ENCODE measurements around the gene CCDC24.

GRCh38 chr1:43963890-43964289 lies 27.5 kb upstream of the CCDC24 start:
- TF ChIP-seq CTCF (IDR thresholded peaks at IDR 0.05; ENCODE audit: low read depth, low read length, missing input control) (no peak), FOXA1 (IDR thresholded peaks at IDR 0.05) (no peak), RXRA (IDR thresholded peaks at IDR 0.05) (no peak), TAF1 (conservative IDR thresholded peaks at IDR 0.05) (no peak), YY1 (IDR thresholded peaks at IDR 0.05) (no peak), EGR1 (IDR thresholded peaks at IDR 0.05; ENCODE audit: low read depth in 2 of 2) (no peak), REST (IDR thresholded peaks at IDR 0.05) (no peak), JUND (IDR thresholded peaks at IDR 0.05) (no peak), RAD21 (IDR thresholded peaks at IDR 0.05) (no peak), ZBTB33 (IDR thresholded peaks at IDR 0.05) (no peak), MAX (IDR thresholded peaks at IDR 0.05) (no peak), GABPA (IDR thresholded peaks at IDR 0.05 in 1 of 2, conservative IDR thresholded peaks at IDR 0.05 in 1 of 2) (no peak), ATF3 (IDR thresholded peaks at IDR 0.05) (no peak)
